Cerebellar cortex (tissue), 1 donor: Measurements from ENCODE around the gene CALML3.

Experiments
- DNase-seq: peaks from one replicate; pipeline ENCODE4 v3.0.0-alpha.2; 2015; ENCODE audit warnings: low spot score

Gene CALML3

DNA sequence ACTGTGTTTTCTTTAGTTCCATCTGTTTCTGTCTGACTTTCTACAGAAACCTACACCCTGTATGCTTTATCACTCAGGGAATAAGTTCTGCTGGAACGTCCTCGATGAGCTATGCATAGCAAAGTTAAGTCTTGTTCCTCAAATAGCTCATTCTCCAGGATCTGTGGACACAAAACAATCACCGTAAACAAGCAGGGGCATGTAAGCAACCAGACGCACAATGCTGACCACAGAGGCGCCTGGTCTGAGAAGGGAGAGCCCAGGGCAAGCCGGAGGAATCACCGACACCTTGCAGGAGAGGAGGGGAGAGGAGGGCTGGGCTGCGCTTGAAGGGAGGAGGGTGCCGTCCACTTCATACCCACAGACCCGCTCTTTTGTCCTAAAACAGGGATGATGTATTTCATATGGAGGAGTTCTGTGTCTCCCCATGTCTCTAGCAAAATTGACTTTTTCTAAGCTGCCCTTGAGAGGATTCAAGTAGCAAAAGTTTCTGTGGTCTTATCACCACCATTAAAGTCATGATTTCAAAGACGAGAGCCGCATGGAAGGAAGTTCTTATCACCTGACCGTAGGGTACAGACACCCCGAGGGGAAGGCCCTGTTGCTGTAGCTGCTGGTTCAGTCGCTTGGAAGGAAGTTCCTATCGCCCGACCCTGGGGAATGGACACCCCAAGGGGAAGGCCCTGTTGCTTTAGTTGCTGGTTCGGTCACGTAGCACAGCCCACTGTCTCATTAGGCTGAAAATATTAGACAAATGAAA, 14.3 kb downstream of the CALML3 start:
- DNase-seq: no peak

DNA sequence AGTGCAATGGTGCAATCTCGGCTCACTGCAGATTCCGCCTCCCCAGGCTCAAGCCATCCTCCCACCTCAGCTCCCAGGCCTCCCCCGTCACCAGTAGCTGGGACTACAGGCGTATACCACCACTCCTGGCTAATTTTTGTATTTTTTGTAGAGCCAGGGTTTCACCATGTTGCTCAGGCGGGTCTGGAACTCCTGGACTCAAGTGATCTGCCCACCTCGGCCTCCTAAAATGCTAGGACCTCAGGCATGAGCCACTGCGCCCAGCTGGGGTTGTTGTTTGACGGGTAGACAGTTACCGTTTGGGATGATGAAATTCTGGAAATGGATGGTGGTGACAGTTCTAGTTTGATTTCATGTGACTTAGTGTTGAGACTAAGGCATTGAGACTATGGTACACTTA, 15.3 kb downstream of the CALML3 start:
- DNase-seq: no peak

GRCh38 chr10:5540891-5541290, 16.1 kb downstream of the CALML3 start:
- no peak for DNase-seq

DNA sequence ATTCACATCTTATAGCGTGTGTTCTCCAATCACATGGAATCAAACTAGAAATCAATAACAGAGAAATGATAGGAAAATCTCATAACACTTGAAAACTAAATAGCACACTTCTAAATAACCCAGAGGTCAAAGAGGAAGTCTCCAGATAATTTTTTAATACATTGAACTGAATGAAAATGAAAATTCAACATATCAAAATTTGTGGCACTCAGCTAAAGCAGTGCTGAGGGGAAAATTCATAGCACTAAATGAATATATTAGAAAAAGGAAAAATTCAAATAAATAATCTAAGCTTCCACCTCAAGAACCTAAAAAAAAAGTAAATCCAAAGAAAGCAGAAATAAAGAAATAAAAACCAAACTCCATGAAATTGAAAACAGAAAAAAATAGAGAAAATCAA, 17.3 kb downstream of the CALML3 start:
- DNase-seq: no peak

DNA sequence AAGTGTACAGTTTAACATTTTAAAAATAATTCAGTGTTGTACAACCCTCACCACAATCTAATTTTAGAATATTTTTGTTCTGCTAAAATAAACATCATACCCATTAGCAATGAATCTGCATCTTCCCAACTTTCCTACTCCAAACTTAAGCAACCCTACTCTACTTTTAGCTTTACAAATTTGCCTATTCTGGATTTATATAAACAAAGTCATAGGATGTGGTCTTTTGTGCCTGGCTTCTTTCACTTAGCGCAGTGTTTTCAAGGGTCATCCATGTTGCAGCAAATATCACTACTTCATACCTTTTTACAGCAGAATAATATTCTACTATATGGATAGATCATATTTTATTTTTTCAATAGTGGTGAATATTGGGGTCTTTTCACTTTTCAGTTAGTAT, 18.9 kb downstream of the CALML3 start:
- DNase-seq: no peak

- no peak for DNase-seq
These were observed 19.6 kb downstream of the CALML3 start for GRCh38 chr10:5544216-5544805.

GRCh38 chr10:5545011-5545410, 20.2 kb downstream of the CALML3 start:
- DNase-seq: no peak

DNA sequence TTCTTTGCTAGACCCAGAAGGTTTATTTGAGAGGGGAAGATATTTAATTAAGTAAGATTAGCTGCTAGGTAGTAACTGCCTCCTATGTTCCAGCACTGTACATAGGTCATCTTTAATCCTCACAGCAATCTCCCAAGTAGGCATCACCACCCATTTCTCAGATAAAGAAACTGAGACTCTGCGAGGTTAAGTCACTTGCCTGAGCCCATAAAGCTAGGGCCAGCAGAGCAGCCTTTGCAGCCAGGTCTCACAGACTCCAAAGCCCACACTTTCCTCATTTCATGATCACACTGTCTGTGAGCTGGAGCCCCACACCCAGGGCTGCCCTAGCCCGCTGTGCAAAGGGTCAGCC, 20.6 kb downstream of the CALML3 start:
- no peak for DNase-seq

GRCh38 chr10:5545778-5546710, 21.3 kb downstream of the CALML3 start:
- no peak for DNase-seq

- no peak for DNase-seq
These were observed 22.3 kb downstream of the CALML3 start for GRCh38 chr10:5546891-5547680.

DNA sequence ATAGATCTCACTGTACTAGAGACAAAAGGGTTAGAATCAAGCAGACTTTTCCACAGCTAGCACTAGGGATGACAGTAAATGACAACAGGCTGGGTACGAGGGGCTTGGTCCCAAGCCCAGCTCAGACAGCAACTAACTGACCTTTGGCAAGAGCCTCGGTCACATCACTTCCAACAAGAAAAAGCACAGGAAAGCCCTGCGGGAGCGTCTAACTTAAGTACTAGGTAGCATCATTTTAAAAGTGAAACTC, 22.8 kb downstream of the CALML3 start:
- no peak for DNase-seq

GRCh38 chr10:5547931-5548660, 23.3 kb downstream of the CALML3 start:
- no peak for DNase-seq

DNA sequence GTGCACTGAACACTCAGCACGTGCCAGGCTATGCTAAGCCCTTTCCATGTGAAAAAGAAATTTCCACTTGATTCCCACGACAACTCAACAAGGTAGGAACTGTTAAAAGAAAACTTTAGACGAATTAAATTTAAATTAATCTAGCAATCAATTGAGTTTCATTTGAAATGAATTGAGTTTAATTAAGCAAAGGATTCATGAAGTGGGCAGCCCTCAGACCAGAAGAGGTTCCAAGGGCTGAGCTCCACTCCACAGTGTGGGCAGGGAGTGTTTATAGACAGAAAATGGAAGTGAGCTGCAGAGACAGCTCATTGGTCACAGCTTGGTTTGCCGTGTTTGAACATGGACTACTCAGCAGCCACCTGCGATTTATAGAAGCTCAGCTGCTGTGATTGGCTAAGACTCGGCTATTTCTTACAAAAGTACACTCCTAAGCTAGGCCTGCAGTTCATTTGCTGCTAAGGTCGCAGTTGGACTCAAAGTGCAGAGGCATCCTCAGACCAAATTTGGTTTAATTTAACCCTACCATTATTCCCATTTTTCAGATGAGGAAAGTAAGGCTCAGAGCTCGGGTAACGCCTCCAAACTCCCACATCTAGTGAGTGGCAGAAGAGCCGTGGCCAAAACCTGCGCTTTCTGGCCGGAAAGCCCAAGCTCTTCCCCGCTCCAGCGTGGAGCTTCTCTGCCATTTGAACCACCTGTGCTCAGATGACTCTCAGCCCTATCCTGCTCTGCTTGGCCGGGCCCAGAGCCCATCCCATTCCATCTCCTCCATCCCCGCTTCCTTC, 24.9 kb downstream of the CALML3 start:
- no peak for DNase-seq

GRCh38 chr10:5550250-5550545, 25.4 kb downstream of the CALML3 start:
- no peak for DNase-seq

DNA sequence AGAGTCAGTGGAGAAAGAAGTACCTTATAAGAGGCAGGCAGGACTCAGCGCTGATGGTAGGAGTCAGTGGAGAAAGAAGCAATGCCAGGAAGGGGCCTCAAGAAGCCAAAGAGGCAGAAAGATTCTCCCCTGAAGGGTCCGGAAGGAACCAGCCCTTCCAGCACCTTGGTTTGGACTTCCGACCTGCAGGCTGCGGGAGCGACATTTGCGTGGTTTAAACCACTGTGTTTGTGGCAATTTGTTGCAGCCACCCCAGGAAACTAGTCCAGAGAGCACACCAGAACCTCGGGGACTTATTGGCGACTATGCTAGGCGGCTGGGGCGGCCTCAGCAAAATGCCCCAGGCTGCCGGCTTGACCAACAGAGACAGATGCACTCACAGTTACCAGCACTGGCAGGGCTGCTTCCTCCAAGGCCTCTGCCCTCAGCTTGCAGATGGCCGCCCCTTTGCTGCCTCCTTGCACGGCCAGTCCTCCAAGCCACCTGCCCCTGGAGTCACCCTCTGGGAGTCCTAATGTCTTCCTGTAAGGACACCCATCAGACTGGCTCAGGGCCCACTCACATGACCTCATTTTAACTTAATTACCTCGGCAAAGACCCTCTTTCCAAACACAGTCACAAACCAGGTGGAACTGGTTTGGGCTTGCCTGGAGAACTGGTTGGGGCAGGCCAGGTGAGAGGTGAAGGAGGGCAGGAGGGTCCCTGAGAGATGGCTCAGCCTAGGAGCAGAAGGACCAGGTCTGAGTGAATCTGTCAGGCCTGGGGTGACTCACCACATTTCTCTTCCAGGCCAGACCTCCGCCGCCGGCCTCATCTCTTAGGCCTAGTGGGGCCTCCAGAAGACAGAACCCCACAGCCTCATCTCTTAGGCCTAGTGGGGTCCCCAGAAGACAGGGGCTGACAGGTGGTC, 26.1 kb downstream of the CALML3 start:
- no peak for DNase-seq

GRCh38 chr10:5551531-5552375, 27.0 kb downstream of the CALML3 start:
- DNase-seq: no peak

DNA sequence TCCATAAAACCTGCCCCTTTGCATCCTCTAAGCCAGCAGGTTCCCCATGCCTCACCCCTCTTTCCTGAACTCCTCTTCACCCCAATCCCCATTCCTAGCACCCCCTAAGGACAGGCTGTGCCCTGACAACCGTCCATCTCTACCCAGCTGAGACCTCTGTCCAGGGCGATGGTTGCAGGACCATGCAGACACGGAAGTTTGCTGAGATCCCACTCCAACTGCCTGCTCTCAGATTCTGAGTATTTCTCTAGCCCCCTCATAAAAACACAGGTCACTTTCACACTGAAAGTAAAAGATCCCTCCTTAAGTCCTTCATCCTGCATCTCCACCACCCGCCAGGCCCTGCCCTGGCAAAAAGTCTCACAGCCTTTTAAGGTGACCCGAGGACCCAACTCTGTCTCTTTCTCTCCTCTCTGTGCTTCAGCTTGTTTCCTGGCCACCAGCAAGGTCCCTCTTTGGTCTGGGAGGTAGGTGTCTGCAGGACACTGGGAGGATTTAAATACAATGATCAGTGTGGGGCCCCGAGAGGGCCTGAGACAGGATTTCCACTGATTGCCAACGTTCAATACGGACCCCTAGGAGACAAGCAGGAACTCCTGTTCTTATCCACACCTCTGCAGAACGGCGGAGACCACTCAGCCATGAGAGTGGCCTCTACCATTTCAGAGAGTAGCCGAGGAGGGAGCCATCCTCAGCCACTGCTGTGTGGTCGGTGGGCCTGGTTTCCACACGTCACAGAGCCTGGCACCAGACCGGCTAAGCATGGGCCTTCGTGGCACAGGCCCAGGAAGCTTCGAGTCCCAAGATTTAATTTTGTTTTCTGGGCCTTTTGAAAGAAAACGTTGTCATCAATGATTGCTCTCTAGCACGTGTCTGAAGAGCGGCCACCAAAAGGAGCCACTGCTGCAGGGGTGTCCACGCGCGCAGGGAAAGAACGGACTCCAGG, 27.9 kb downstream of the CALML3 start:
- no peak for DNase-seq
